H9 (cell line): ENCODE data around the gene PLPP6. TPM values are rescaled to one million over a fixed set of nuclear protein-coding genes. Genes with fewer than 3 reads are reported as not detected.
A peak's percentile ranks its signal among the peaks of the same experiment; 100 is the strongest.

ENCODE experiments used
- DNase-seq: peaks from one replicate; pipeline ENCODE4 v3.0.0-alpha.2; 2017
- H2AFZ ChIP-seq: one replicate; pipeline ENCODE4 v1.6.1; 2013; ENCODE audit warnings: mild to moderate bottlenecking, low read length, control low read depth, moderate library complexity
- H2AK5ac ChIP-seq: 2 replicates; pipeline ENCODE4 v1.6.1; 2013; ENCODE audit warnings: low read length, control low read depth, mixed read lengths; ENCODE audit not compliant: insufficient read length
- H2BK120ac ChIP-seq: one replicate; pipeline ENCODE4 v1.6.1; 2013; ENCODE audit warnings: low read depth, mild to moderate bottlenecking, low read length, control low read depth, inconsistent platforms; ENCODE audit not compliant: poor library complexity, severe bottlenecking
- H2BK12ac ChIP-seq: 2 replicates; pipeline ENCODE4 v1.6.1; 2013; ENCODE audit warnings: low read length, control low read depth, mixed read lengths, low read depth; ENCODE audit not compliant: insufficient read length
- H2BK15ac ChIP-seq: 2 replicates; pipeline ENCODE4 v1.6.1; 2013; ENCODE audit warnings: low read depth, low read length, control low read depth
- H2BK20ac ChIP-seq: one replicate; pipeline ENCODE4 v1.6.1; 2013; ENCODE audit warnings: low read depth, mild to moderate bottlenecking, low read length, control low read depth, inconsistent platforms; ENCODE audit not compliant: poor library complexity, severe bottlenecking
- H2BK5ac ChIP-seq: 2 replicates; pipeline ENCODE4 v1.6.1; 2013; ENCODE audit warnings: low read length, control low read depth, mixed read lengths; ENCODE audit not compliant: insufficient read length
- H3K14ac ChIP-seq: 2 replicates; pipeline ENCODE4 v1.6.1; 2013; ENCODE audit warnings: low read length, control low read depth; ENCODE audit not compliant: insufficient read depth
- H3K18ac ChIP-seq: 2 replicates; pipeline ENCODE4 v1.6.1; 2013; ENCODE audit warnings: low read depth, mild to moderate bottlenecking, mixed read lengths, low read length, control low read depth; ENCODE audit not compliant: insufficient read length
- H3K23ac ChIP-seq: 2 replicates; pipeline ENCODE4 v1.6.1; 2013; ENCODE audit warnings: low read length, control low read depth, mixed read lengths, low read depth; ENCODE audit not compliant: insufficient read length
- H3K23me2 ChIP-seq: 2 replicates; pipeline ENCODE4 v1.6.1; 2013; ENCODE audit warnings: low read depth, mild to moderate bottlenecking, mixed read lengths, low read length, control low read depth; ENCODE audit not compliant: insufficient read length, poor library complexity, severe bottlenecking
- H3K27ac ChIP-seq: 2 replicates; pipeline ENCODE4 v1.5.1; 2013; ENCODE audit warnings: low read length, control low read depth, mixed read lengths, low read depth; ENCODE audit not compliant: insufficient read length
- H3K27me3 ChIP-seq: 2 replicates; pipeline ENCODE4 v1.6.1; 2013; ENCODE audit warnings: low read length, control low read depth, inconsistent platforms; ENCODE audit not compliant: insufficient read depth
- H3K4ac ChIP-seq: 2 replicates; pipeline ENCODE4 v1.6.1; 2013; ENCODE audit warnings: low read depth, mild to moderate bottlenecking, control low read depth, inconsistent platforms, low read length, moderate library complexity
- H3K4me1 ChIP-seq: 2 replicates; pipeline ENCODE4 v1.6.1; 2013; ENCODE audit warnings: low read length, control low read depth, inconsistent platforms; ENCODE audit not compliant: insufficient read depth
- H3K4me2 ChIP-seq: 2 replicates; pipeline ENCODE4 v1.6.1; 2013; ENCODE audit warnings: low read length, control low read depth, mixed read lengths; ENCODE audit not compliant: insufficient read length, insufficient read depth
- H3K56ac ChIP-seq: 2 replicates; pipeline ENCODE4 v1.6.1; 2013; ENCODE audit warnings: low read depth, mild to moderate bottlenecking, mixed read lengths, low read length, control low read depth; ENCODE audit not compliant: insufficient read length
- H3K79me1 ChIP-seq: 2 replicates; pipeline ENCODE4 v1.6.1; 2013; ENCODE audit warnings: low read depth, mild to moderate bottlenecking, moderate library complexity, low read length, control low read depth, inconsistent platforms; ENCODE audit not compliant: insufficient read depth, poor library complexity, severe bottlenecking
- H3K79me2 ChIP-seq: 2 replicates; pipeline ENCODE4 v1.6.1; 2013; ENCODE audit warnings: low read length, control low read depth, inconsistent platforms; ENCODE audit not compliant: insufficient read depth
- H3K9ac ChIP-seq: 2 replicates; pipeline ENCODE4 v1.6.1; 2013; ENCODE audit warnings: low read length, control low read depth, mixed read lengths; ENCODE audit not compliant: insufficient read length; ENCODE audit errors: extremely low read depth
- H3K9me3 ChIP-seq: one replicate; pipeline ENCODE4 v1.6.1; 2013; ENCODE audit warnings: low read depth, low read length, inconsistent platforms; ENCODE audit not compliant: control insufficient read depth
- H3T11ph ChIP-seq: one replicate; pipeline ENCODE4 v1.6.1; 2013; ENCODE audit warnings: mild to moderate bottlenecking, low read length, control low read depth, inconsistent platforms
- H4K20me1 ChIP-seq: one replicate; pipeline ENCODE4 v1.6.1; 2013; ENCODE audit not compliant: control insufficient read depth, insufficient read length, insufficient read depth
- H4K5ac ChIP-seq: 2 replicates; pipeline ENCODE4 v1.6.1; 2013; ENCODE audit warnings: low read depth, mild to moderate bottlenecking, mixed read lengths, low read length, control low read depth; ENCODE audit not compliant: insufficient read length
- H4K8ac ChIP-seq: replicated peaks from 2 replicates; pipeline ENCODE4 v1.6.1; 2013; ENCODE audit warnings: low read length, control low read depth, mixed read lengths, low read depth; ENCODE audit not compliant: insufficient read length
- H4K91ac ChIP-seq: 2 replicates; pipeline ENCODE4 v1.6.1; 2013; ENCODE audit warnings: low read depth, mild to moderate bottlenecking, moderate library complexity, mixed read lengths, low read length, control low read depth; ENCODE audit not compliant: insufficient read length
- H3K27ac Mint-ChIP-seq, 3 experiments: 2 replicates in 2 of 3; 3 replicates in 1 of 3; pipeline ENCODE4 v1.8.0; 2020 to 2021; ENCODE audit warnings: mixed read lengths in 3 of 3, mild to moderate bottlenecking in 1 of 3, moderate library complexity in 1 of 3
- H3K27me3 Mint-ChIP-seq: 2 replicates; pipeline ENCODE4 v1.8.0; 2021; ENCODE audit warnings: low read depth, mild to moderate bottlenecking, moderate library complexity, mixed read lengths
- H3K36me3 Mint-ChIP-seq, 3 experiments: 2 replicates in 2 of 3; 3 replicates in 1 of 3; pipeline ENCODE4 v1.8.0; 2020 to 2021; ENCODE audit warnings: low read depth in 3 of 3, mixed read lengths in 3 of 3; ENCODE audit not compliant: insufficient read depth in 1 of 3
- H3K4me1 Mint-ChIP-seq, 2 experiments: 2 replicates each; pipeline ENCODE4 v1.8.0; 2020; ENCODE audit warnings: mixed read lengths in 2 of 2
- H3K4me3 Mint-ChIP-seq, 2 experiments: 2 replicates in 1 of 2; 3 replicates in 1 of 2; pipeline ENCODE4 v1.8.0; 2020 to 2021; ENCODE audit warnings: mild to moderate bottlenecking in 2 of 2, mixed read lengths in 2 of 2, moderate library complexity in 1 of 2
- H3K9me3 Mint-ChIP-seq, 2 experiments: 2 replicates in 1 of 2; 3 replicates in 1 of 2; pipeline ENCODE4 v1.8.0; 2020; ENCODE audit warnings: mild to moderate bottlenecking in 2 of 2, mixed read lengths in 2 of 2, moderate library complexity in 1 of 2
- WGBS: extraction: QIAGEN DNeasy Blood & Tissue Kit; methylation state at CpG from one replicate; pipeline ENCODE4 v1.1.7; 2013; ENCODE audit warnings: missing lambda C conversion rate, low lambda C conversion rate, mixed read lengths; ENCODE audit not compliant: insufficient read length; ENCODE audit errors: extremely low coverage; 5-methylcytosine and 5-hydroxymethylcytosine counted together
- total RNA-seq: library from RNA; stranded (reverse); gene quantifications from 2 replicates; pipeline ENCODE4 v1.2.1, GENCODE V29; 2021
- TF ChIP-seq, protein P1 (sequence below): fragments of 200-600 bp; sonication (generic); conservative IDR thresholded peaks from 3 replicates; pipeline ENCODE4 v1.8.0; 2021; ENCODE audit warnings: antibody characterized with exemption, mild to moderate bottlenecking

Gene PLPP6
- total RNA-seq, 1 experiment from 2014 or later = 7.6 TPM

DNA sequence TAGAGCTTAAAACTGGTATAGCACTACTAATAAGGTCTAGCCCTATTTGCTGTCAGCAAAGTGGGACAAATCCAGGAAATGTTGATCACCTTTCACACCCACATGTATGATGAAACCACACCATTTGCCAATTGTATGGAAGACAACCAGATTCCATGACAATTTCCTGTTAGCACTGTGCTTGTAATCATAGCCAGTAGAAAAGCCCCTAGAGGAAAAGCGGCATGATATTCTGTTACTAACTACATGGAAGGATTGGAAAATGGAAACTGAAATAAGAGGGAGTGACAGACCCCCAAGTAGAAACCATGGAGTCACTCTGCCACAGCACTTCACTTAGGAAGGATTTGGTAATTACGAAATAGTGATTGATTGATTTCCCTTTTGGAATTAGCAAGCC is 3.3 kb downstream of the PLPP6 start:
- Histone ChIP-seq H3K9ac (no peak overlapping the region), H2BK15ac (no peak overlapping the region), H4K5ac (no peak overlapping the region), H3K4ac (no peak overlapping the region), H3K27me3 (no peaks in the 10 kb centered on the region), H2BK5ac (no peak overlapping the region), H2BK12ac (no peak overlapping the region), H3K27ac (no peak overlapping the region), H4K91ac (no peak overlapping the region), H3K4me1 (peaks cover 12% of the 10 kb centered on the region), H3K56ac (no peak overlapping the region), H3K79me1 (no peaks in the 10 kb centered on the region), H4K20me1 (peaks cover 3% of the 10 kb centered on the region), H3T11ph (no peak overlapping the region), H3K23me2 (peaks cover 4% of the 10 kb centered on the region), H2BK20ac (no peak overlapping the region), H3K23ac (no peak overlapping the region), H3K4me2 (no peak overlapping the region), H2AK5ac (no peak overlapping the region), H4K8ac (no peak overlapping the region), H3K18ac (no peak overlapping the region), H3K9me3 (no peaks in the 10 kb centered on the region), H2AFZ (no peak overlapping the region), H3K14ac (no peak overlapping the region), H2BK120ac (no peak overlapping the region), H3K79me2 (no peaks in the 10 kb centered on the region; the same call in 1 of the 2 replicates)
- no CpG with 5 or more reads among the region's 2 CpGs for WGBS
- Mint-ChIP-seq H3K27me3 (peaks cover 5% of the 10 kb centered on the region; the same call in 1 of the 2 replicates), H3K4me1 (peaks cover 53 to 54% of the 10 kb centered on the region in 2 experiments), H3K4me3 (peak overlapping the region in 1 of 2 experiments; percentile 77; a peak in 2 of 5 replicates), H3K36me3 (peaks cover 0 to 3% (median 0%) of the 10 kb centered on the region in 3 experiments; a peak in 1 of 7 replicates), H3K9me3 (peaks cover 0 to 2% of the 10 kb centered on the region in 2 experiments; a peak in 1 of 5 replicates), H3K27ac (no peak overlapping the region)
- TF ChIP-seq, protein P1, sequence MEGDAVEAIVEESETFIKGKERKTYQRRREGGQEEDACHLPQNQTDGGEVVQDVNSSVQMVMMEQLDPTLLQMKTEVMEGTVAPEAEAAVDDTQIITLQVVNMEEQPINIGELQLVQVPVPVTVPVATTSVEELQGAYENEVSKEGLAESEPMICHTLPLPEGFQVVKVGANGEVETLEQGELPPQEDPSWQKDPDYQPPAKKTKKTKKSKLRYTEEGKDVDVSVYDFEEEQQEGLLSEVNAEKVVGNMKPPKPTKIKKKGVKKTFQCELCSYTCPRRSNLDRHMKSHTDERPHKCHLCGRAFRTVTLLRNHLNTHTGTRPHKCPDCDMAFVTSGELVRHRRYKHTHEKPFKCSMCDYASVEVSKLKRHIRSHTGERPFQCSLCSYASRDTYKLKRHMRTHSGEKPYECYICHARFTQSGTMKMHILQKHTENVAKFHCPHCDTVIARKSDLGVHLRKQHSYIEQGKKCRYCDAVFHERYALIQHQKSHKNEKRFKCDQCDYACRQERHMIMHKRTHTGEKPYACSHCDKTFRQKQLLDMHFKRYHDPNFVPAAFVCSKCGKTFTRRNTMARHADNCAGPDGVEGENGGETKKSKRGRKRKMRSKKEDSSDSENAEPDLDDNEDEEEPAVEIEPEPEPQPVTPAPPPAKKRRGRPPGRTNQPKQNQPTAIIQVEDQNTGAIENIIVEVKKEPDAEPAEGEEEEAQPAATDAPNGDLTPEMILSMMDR = no peak
- DNase-seq = no peak
